Smooth muscle cell (in vitro differentiated cells): ENCODE results near the gene FHIT. TPM values are rescaled to one million over a fixed set of nuclear protein-coding genes. Genes with fewer than 3 reads are reported as not detected.

Experiments used
- DNase-seq: peaks from one replicate; lab custom pipeline; 2025; ENCODE audit not compliant: unreplicated experiment; lab: John Stamatoyannopoulos, UW
- H2AFZ ChIP-seq: fragments of 200-600 bp; sonication (generic); 2 replicates; pipeline ENCODE4 v1.6.0; 2016; ENCODE audit warnings: antibody characterized with exemption, low read depth, mild to moderate bottlenecking
- H3F3A ChIP-seq: fragments of 200-600 bp; sonication (generic); 2 replicates; pipeline ENCODE4 v1.6.0; 2017; ENCODE audit warnings: antibody characterized with exemption, low read depth
- H3K27ac ChIP-seq: fragments of 200-600 bp; sonication (generic); 2 replicates; pipeline ENCODE4 v1.5.1; 2016; ENCODE audit warnings: low read depth, mild to moderate bottlenecking
- H3K27me3 ChIP-seq: fragments of 200-600 bp; sonication (generic); 2 replicates; pipeline ENCODE4 v1.6.1; 2016; ENCODE audit warnings: low read depth, mild to moderate bottlenecking
- H3K36me3 ChIP-seq: fragments of 200-600 bp; sonication (generic); 2 replicates; pipeline ENCODE4 v1.5.1; 2016; ENCODE audit warnings: low read depth
- H3K4me1 ChIP-seq: fragments of 200-600 bp; sonication (generic); 2 replicates; pipeline ENCODE4 v1.5.1; 2016; ENCODE audit warnings: low read depth
- H3K4me2 ChIP-seq: fragments of 200-600 bp; sonication (generic); 2 replicates; pipeline ENCODE4 v1.6.0; 2016; ENCODE audit warnings: mild to moderate bottlenecking
- H3K4me3 ChIP-seq: fragments of 200-600 bp; sonication (generic); 2 replicates; pipeline ENCODE4 v1.5.1; 2016; ENCODE audit warnings: mild to moderate bottlenecking
- H3K79me2 ChIP-seq: fragments of 200-600 bp; sonication (generic); 2 replicates; pipeline ENCODE4 v1.6.0; 2016; ENCODE audit warnings: low read depth, mild to moderate bottlenecking
- H3K9ac ChIP-seq: fragments of 200-600 bp; sonication (generic); 2 replicates; pipeline ENCODE4 v1.6.0; 2016; ENCODE audit warnings: low read depth
- H3K9me3 ChIP-seq: fragments of 200-600 bp; sonication (generic); replicated peaks from 2 replicates; pipeline ENCODE4 v1.5.1; 2016; ENCODE audit warnings: low read depth
- H4K20me1 ChIP-seq: fragments of 200-600 bp; sonication (generic); 2 replicates; pipeline ENCODE4 v1.6.0; 2016; ENCODE audit warnings: low read depth
- WGBS: methylation state at CpG from one replicate; pipeline ENCODE4 v1.1.7; 2016; ENCODE audit warnings: low lambda C conversion rate; 5-methylcytosine and 5-hydroxymethylcytosine counted together
- polyA plus RNA-seq: library from polyadenylated mRNA; unstranded; fragments of >200 nt; fragmentation: Nextera tagmentation; extraction: Ambion mirVana; gene quantifications from 2 replicates; pipeline ENCODE4 v1.2.1, GENCODE V29; 2016
- total RNA-seq: library from RNA; depleted of rRNA; stranded (reverse); fragments of >200 nt; gene quantifications from 2 replicates; pipeline ENCODE4 v1.2.3, GENCODE V29; 2014
- TF ChIP-seq, protein P1 (sequence below): fragments of 200-600 bp; sonication (generic); IDR thresholded peaks from 2 replicates; pipeline ENCODE4 v1.5.1; 2017; ENCODE audit warnings: borderline replicate concordance, mild to moderate bottlenecking, antibody characterized with exemption; ENCODE audit not compliant: insufficient read depth, poor library complexity, severe bottlenecking

Gene FHIT
- total and polyA plus RNA-seq, 2 experiments from 2014 or later: 5.9 to 6.7 TPM

- no peak overlapping the region for H3K4me3 ChIP-seq
- no peak overlapping the region for H2AFZ ChIP-seq
- DNase-seq: no peak
- no peaks in the 10 kb centered on the region for H3K79me2 ChIP-seq
- WGBS: 89% methylated on average over 8 of the region's 8 CpGs
- H4K20me1 ChIP-seq: no peaks in the 10 kb centered on the region
- H3K27me3 ChIP-seq: no peaks in the 10 kb centered on the region
- H3F3A ChIP-seq: no peaks in the 10 kb centered on the region
- no peak overlapping the region for H3K4me2 ChIP-seq
- H3K9ac ChIP-seq: no peak overlapping the region
- H3K27ac ChIP-seq: no peak overlapping the region
- no peaks in the 10 kb centered on the region for H3K36me3 ChIP-seq
- H3K4me1 ChIP-seq: peaks cover 14% of the 10 kb centered on the region
- TF ChIP-seq, protein P1, sequence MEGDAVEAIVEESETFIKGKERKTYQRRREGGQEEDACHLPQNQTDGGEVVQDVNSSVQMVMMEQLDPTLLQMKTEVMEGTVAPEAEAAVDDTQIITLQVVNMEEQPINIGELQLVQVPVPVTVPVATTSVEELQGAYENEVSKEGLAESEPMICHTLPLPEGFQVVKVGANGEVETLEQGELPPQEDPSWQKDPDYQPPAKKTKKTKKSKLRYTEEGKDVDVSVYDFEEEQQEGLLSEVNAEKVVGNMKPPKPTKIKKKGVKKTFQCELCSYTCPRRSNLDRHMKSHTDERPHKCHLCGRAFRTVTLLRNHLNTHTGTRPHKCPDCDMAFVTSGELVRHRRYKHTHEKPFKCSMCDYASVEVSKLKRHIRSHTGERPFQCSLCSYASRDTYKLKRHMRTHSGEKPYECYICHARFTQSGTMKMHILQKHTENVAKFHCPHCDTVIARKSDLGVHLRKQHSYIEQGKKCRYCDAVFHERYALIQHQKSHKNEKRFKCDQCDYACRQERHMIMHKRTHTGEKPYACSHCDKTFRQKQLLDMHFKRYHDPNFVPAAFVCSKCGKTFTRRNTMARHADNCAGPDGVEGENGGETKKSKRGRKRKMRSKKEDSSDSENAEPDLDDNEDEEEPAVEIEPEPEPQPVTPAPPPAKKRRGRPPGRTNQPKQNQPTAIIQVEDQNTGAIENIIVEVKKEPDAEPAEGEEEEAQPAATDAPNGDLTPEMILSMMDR: no peak
- no peaks in the 10 kb centered on the region for H3K9me3 ChIP-seq
These were observed 505.1 kb downstream of the FHIT start for GRCh38 chr3:60746043-60746638.

GRCh38 chr3:60743631-60744164 lies 507.6 kb downstream of the FHIT start:
- 85% methylated on average over 4 of the region's 4 CpGs for WGBS
- no peak overlapping the region for H3K4me2 ChIP-seq
- no peaks in the 10 kb centered on the region for H3F3A ChIP-seq
- no peaks in the 10 kb centered on the region for H3K9me3 ChIP-seq
- H3K36me3 ChIP-seq: no peaks in the 10 kb centered on the region
- no peaks in the 10 kb centered on the region for H3K79me2 ChIP-seq
- no peak overlapping the region for H3K9ac ChIP-seq
- peak overlapping the region; percentile 23 for H2AFZ ChIP-seq
- TF ChIP-seq, protein P1: no peak
- no peaks in the 10 kb centered on the region for H4K20me1 ChIP-seq
- H3K27ac ChIP-seq: no peak overlapping the region
- no peak for DNase-seq
- no peak overlapping the region for H3K4me3 ChIP-seq
- no peaks in the 10 kb centered on the region for H3K27me3 ChIP-seq
- H3K4me1 ChIP-seq: peaks cover 14% of the 10 kb centered on the region

DNA sequence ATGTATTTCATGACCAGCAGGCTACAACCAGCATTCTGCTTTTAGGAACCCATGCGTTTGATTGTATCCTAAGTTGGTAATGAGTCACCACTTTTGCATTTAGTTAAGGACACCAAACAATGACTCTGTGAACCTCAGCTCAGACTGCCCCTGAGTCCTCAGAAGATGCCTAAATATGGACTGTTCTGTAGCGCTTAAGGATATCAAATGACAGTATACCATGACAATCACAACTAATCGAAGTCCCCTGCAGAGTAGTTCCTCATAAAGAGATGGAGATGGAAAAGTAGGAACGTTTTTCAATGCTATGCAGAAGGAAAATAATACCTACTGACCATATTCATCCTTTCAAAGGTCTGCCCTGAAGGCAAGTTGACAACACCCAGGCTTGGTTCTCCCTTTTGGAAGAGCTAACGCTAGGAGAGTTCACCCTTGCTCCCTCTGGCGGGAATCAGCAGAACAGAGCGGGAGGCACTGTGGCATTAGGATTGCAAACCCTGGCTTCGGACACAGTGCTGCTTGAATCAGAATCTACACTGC lies 508.6 kb downstream of the FHIT start:
- Histone ChIP-seq H2AFZ (no peak overlapping the region), H3K27me3 (no peaks in the 10 kb centered on the region), H3F3A (no peaks in the 10 kb centered on the region), H3K4me1 (peaks cover 14% of the 10 kb centered on the region), H3K79me2 (no peaks in the 10 kb centered on the region), H3K9ac (no peak overlapping the region), H3K27ac (no peak overlapping the region), H3K9me3 (no peaks in the 10 kb centered on the region), H4K20me1 (no peaks in the 10 kb centered on the region), H3K4me3 (no peak overlapping the region), H3K4me2 (peak overlapping the region; percentile 22), H3K36me3 (no peaks in the 10 kb centered on the region)
- 32% methylated on average over 8 of the region's 8 CpGs for WGBS
- DNase-seq: no peak
- TF ChIP-seq, protein P1: peak; percentile 54
